CD14-positive monocyte (primary cell): Measurements from ENCODE around the gene FITM2. TPM values are rescaled to one million over a fixed set of nuclear protein-coding genes. Genes with fewer than 3 reads are reported as not detected.

ENCODE experiments used
- DNase-seq, 3 donors: peaks; one replicate each; pipeline ENCODE4 v3.0.0-alpha.2; 2011 to 2022
- H2AFZ ChIP-seq: 2 replicates; pipeline ENCODE4 v1.6.0; 2012; ENCODE audit warnings: mild to moderate bottlenecking, low read depth, low read length, inconsistent platforms; ENCODE audit not compliant: insufficient read depth, poor library complexity, severe bottlenecking
- H3K27ac ChIP-seq, 2 donors: 1 replicate in 1 of 2; 2 replicates in 1 of 2; pipeline ENCODE4 v1.5.1; 2012 to 2013; ENCODE audit warnings: low read length in 2 of 2, control low read depth in 1 of 2, inconsistent platforms in 1 of 2, low read depth in 1 of 2, mild to moderate bottlenecking in 1 of 2
- H3K27me3 ChIP-seq, 2 donors: one replicate each; pipeline versions ENCODE4 v1.6.0 to v1.6.1; 2011 to 2013; ENCODE audit warnings: low read length in 2 of 2; ENCODE audit not compliant: control insufficient read depth in 2 of 2, insufficient read depth in 2 of 2
- H3K36me3 ChIP-seq, 2 donors: replicated peaks in 1 of 2; 1 replicate in 1 of 2; 2 replicates in 1 of 2; pipeline versions ENCODE4 v1.5.1 to v1.6.1; 2012 to 2013; ENCODE audit warnings: low read length in 2 of 2, control low read depth in 1 of 2, inconsistent platforms in 1 of 2, mild to moderate bottlenecking in 1 of 2; ENCODE audit not compliant: insufficient read depth in 2 of 2, control insufficient read depth in 1 of 2
- H3K4me1 ChIP-seq, 2 donors: 1 replicate in 1 of 2; 2 replicates in 1 of 2; pipeline versions ENCODE4 v1.5.1 to v1.6.1; 2012 to 2013; ENCODE audit warnings: low read length in 2 of 2, control low read depth in 1 of 2, inconsistent platforms in 1 of 2, mild to moderate bottlenecking in 1 of 2, moderate library complexity in 1 of 2; ENCODE audit not compliant: insufficient read depth in 2 of 2, control insufficient read depth in 1 of 2
- H3K4me2 ChIP-seq: replicated peaks from 2 replicates; pipeline ENCODE3; 2012; ENCODE audit warnings: low read length, moderate library complexity, mild to moderate bottlenecking; ENCODE audit not compliant: poor library complexity, severe bottlenecking; ENCODE audit errors: extremely low read depth
- H3K4me3 ChIP-seq, 3 experiments: fragments of 200-600 bp in 1 of 3; sonication (generic) in 1 of 3; replicated peaks in 1 of 3; 1 replicate in 2 of 3; 2 replicates in 1 of 3; pipeline ENCODE4 v1.5.1; 2011 to 2013; ENCODE audit warnings: low read length in 3 of 3, mild to moderate bottlenecking in 3 of 3, control low read depth in 2 of 3, low read depth in 2 of 3, inconsistent platforms in 1 of 3, moderate library complexity in 1 of 3
- H3K79me2 ChIP-seq: 2 replicates; pipeline ENCODE4 v1.6.0; 2012; ENCODE audit warnings: mild to moderate bottlenecking, control low read depth, inconsistent platforms, low read length, moderate library complexity; ENCODE audit not compliant: insufficient read depth
- H3K9ac ChIP-seq: 2 replicates; pipeline ENCODE4 v1.6.0; 2017; ENCODE audit warnings: low read length, mild to moderate bottlenecking; ENCODE audit not compliant: insufficient read depth, poor library complexity, severe bottlenecking
- H3K9me3 ChIP-seq, 2 donors: replicated peaks in 1 of 2; 1 replicate in 1 of 2; 2 replicates in 1 of 2; pipeline versions ENCODE4 v1.5.1 to v1.6.1; 2012 to 2013; ENCODE audit warnings: low read length in 2 of 2, control low read depth in 1 of 2; ENCODE audit not compliant: control insufficient read depth in 1 of 2, insufficient read depth in 1 of 2
- H4K20me1 ChIP-seq: 2 replicates; pipeline ENCODE4 v1.6.0; 2012; ENCODE audit warnings: mild to moderate bottlenecking, low read length, control low read depth, moderate library complexity; ENCODE audit not compliant: insufficient read depth
- H3K27ac Mint-ChIP-seq, 7 donors: one replicate each; pipeline ENCODE4 v1.8.0; 2020; ENCODE audit warnings: mild to moderate bottlenecking in 7 of 7, mixed read lengths in 7 of 7, moderate library complexity in 6 of 7, inconsistent platforms in 2 of 7
- H3K27me3 Mint-ChIP-seq, 3 donors: one replicate each; pipeline ENCODE4 v1.8.0; 2021 to 2022; ENCODE audit warnings: low read depth in 3 of 3, mild to moderate bottlenecking in 3 of 3, mixed read lengths in 3 of 3, moderate library complexity in 3 of 3, inconsistent platforms in 1 of 3
- H3K36me3 Mint-ChIP-seq, 2 donors: one replicate each; pipeline ENCODE4 v1.8.0; 2020; ENCODE audit warnings: mixed read lengths in 2 of 2, inconsistent platforms in 1 of 2, mild to moderate bottlenecking in 1 of 2
- H3K4me1 Mint-ChIP-seq: one replicate; pipeline ENCODE4 v1.8.0; 2020; ENCODE audit warnings: mild to moderate bottlenecking, mixed read lengths
- H3K4me3 Mint-ChIP-seq, 2 donors: one replicate each; pipeline ENCODE4 v1.8.0; 2020; ENCODE audit warnings: mild to moderate bottlenecking in 2 of 2, mixed read lengths in 2 of 2, moderate library complexity in 1 of 2
- H3K9me3 Mint-ChIP-seq, 7 donors: one replicate each; pipeline ENCODE4 v1.8.0; 2020 to 2022; ENCODE audit warnings: mixed read lengths in 7 of 7, mild to moderate bottlenecking in 6 of 7, moderate library complexity in 6 of 7, inconsistent platforms in 2 of 7
- CTCF ChIP-seq: fragments of 200-600 bp; IDR thresholded peaks from one replicate; pipeline ENCODE4 v1.8.0; 2022; ENCODE audit warnings: antibody characterized with exemption, mild to moderate bottlenecking
- WGBS: methylation state at CpG from one replicate; pipeline ENCODE4 v1.1.5; 2013; ENCODE audit warnings: missing lambda C conversion rate; ENCODE audit not compliant: insufficient coverage; 5-methylcytosine and 5-hydroxymethylcytosine counted together
- intact Hi-C, 2 donors: fragments of 100-400 bp; cut with micrococcal nuclease; formaldehyde crosslinking; loops; one replicate each; pipeline versions ENCODE4 v1.15.0 to v1.15.1; 2023
- polyA plus RNA-seq, 3 donors: library from polyadenylated mRNA; depleted of rRNA in 1 of 3; unstranded in 2 of 3; stranded (reverse) in 1 of 3; fragments of 300-500 nt in 2 of 3; fragments of >200 nt in 1 of 3; fragmentation: Illumina TruSeq in 2 of 3; gene quantifications; 1 replicate in 2 of 3; 2 replicates in 1 of 3; pipeline ENCODE4 v1.2.3, GENCODE V29; 2012 to 2021

Gene FITM2
- polyA plus RNA-seq, 3 donors: 0.32 to 2.2 (median 0.69) TPM

GRCh38 chr20:44279228-44279627, 31.8 kb downstream of the FITM2 start:
- Histone ChIP-seq H3K9ac (no peak overlapping the region), H3K9me3 (no peaks in the 10 kb centered on the region), H4K20me1 (no peaks in the 10 kb centered on the region), H3K79me2 (no peaks in the 10 kb centered on the region), H3K27me3 (no peaks in the 10 kb centered on the region), H3K36me3 (no peaks in the 10 kb centered on the region), H2AFZ (no peak overlapping the region), H3K4me1 (no peaks in the 10 kb centered on the region), H3K4me3 (no peak overlapping the region), H3K4me2 (no peak overlapping the region), H3K27ac (no peak overlapping the region)
- Mint-ChIP-seq H3K4me3 (no peak overlapping the region), H3K4me1 (no peaks in the 10 kb centered on the region), H3K9me3 (peaks cover 0 to 2% (median 0%) of the 10 kb centered on the region in 7 donors), H3K36me3 (no peaks in the 10 kb centered on the region), H3K27ac (no peak overlapping the region), H3K27me3 (peaks cover 0 to 3% (median 1%) of the 10 kb centered on the region in 3 donors)
- no peak for TF ChIP-seq CTCF
- no peak for DNase-seq
- 94% methylated on average over 9 of the region's 11 CpGs for WGBS
- intact Hi-C loops: no loop called here

- H3K9ac ChIP-seq: no peak overlapping the region
- H3K4me3 ChIP-seq: no peak overlapping the region
- WGBS: 92% methylated on average over 4 of the region's 11 CpGs
- peaks cover 0 to 2% (median 0%) of the 10 kb centered on the region in 7 donors for H3K9me3 Mint-ChIP-seq
- no peak overlapping the region for H3K27ac Mint-ChIP-seq
- no peak for TF ChIP-seq CTCF
- no peak overlapping the region for H3K4me2 ChIP-seq
- H3K79me2 ChIP-seq: no peaks in the 10 kb centered on the region
- no peaks in the 10 kb centered on the region for H4K20me1 ChIP-seq
- no peaks in the 10 kb centered on the region for H3K27me3 ChIP-seq
- no peaks in the 10 kb centered on the region for H3K9me3 ChIP-seq
- DNase-seq: no peak
- H3K27me3 Mint-ChIP-seq: peaks cover 0 to 3% (median 1%) of the 10 kb centered on the region in 3 donors
- no peaks in the 10 kb centered on the region for H3K36me3 ChIP-seq
- H3K4me1 Mint-ChIP-seq: no peaks in the 10 kb centered on the region
- no peaks in the 10 kb centered on the region for H3K4me1 ChIP-seq
- intact Hi-C loops: no loop called here
- H2AFZ ChIP-seq: no peak overlapping the region
- H3K36me3 Mint-ChIP-seq: no peaks in the 10 kb centered on the region
- no peak overlapping the region for H3K27ac ChIP-seq
- no peak overlapping the region for H3K4me3 Mint-ChIP-seq
Measured at GRCh38 chr20:44274303-44275017, 36.5 kb downstream of the FITM2 start.
